ENCODE measurements around the gene FBLN7.

FBLN7 gene

GRCh38 chr2:112159454-112159921 is 21.3 kb downstream of the FBLN7 start:
- ATAC-seq, result no peak

GRCh38 chr2:112160283-112161250 is 22.4 kb downstream of the FBLN7 start:
- ATAC-seq, result no peak

GRCh38 chr2:112161431-112162145 is 23.4 kb downstream of the FBLN7 start:
- no peak for ATAC-seq

- ATAC-seq, result no peak
Observed at GRCh38 chr2:112162341-112162740, 24.2 kb downstream of the FBLN7 start.

- ATAC-seq, result no peak
Observed at GRCh38 chr2:112162956-112163355, 24.8 kb downstream of the FBLN7 start.

GRCh38 chr2:112163541-112163981 is 25.4 kb downstream of the FBLN7 start:
- ATAC-seq, result no peak

GRCh38 chr2:112164876-112165275 is 26.7 kb downstream of the FBLN7 start:
- no peak for ATAC-seq

- ATAC-seq, result no peak
Observed at GRCh38 chr2:112165296-112165695, 27.1 kb downstream of the FBLN7 start.

- peak; percentile 72 to 87 for ATAC-seq
Observed at GRCh38 chr2:112166806-112167499, 28.8 kb downstream of the FBLN7 start.

- no peak for ATAC-seq
Observed at GRCh38 chr2:112168422-112169124, 30.4 kb downstream of the FBLN7 start.

GRCh38 chr2:112170495-112170894 is 32.3 kb downstream of the FBLN7 start:
- no peak for ATAC-seq

- ATAC-seq, result peak; percentile 38
Observed at GRCh38 chr2:112173646-112174319, 35.6 kb downstream of the FBLN7 start.

GRCh38 chr2:112174383-112174782 is 36.2 kb downstream of the FBLN7 start:
- no peak for ATAC-seq

- ATAC-seq, result no peak
Observed at GRCh38 chr2:112175333-112175732, 37.1 kb downstream of the FBLN7 start.

- no peak for ATAC-seq
Observed at GRCh38 chr2:112175958-112176573, 37.9 kb downstream of the FBLN7 start.

- ATAC-seq, result peak; percentile 73 to 75
Observed at GRCh38 chr2:112181571-112182290, 43.5 kb downstream of the FBLN7 start.

GRCh38 chr2:112182581-112183034 is 44.4 kb downstream of the FBLN7 start:
- ATAC-seq, result peak; percentile 74

GRCh38 chr2:112183327-112184025 is 45.3 kb downstream of the FBLN7 start:
- no peak for ATAC-seq

GRCh38 chr2:112184121-112184520 is 45.9 kb downstream of the FBLN7 start:
- no peak for ATAC-seq

- ATAC-seq, result no peak
Observed at GRCh38 chr2:112185131-112185530, 46.9 kb downstream of the FBLN7 start.

Measured in activated CD4-positive, CD25-positive, alpha-beta regulatory T cell treated with anti-CD3 and anti-CD28 coated beads, Interleukin-2, amount 50 U/mL, for 24 hours (primary cell).